Activated CD4-positive, alpha-beta T cell treated with anti-CD3 and anti-CD28 coated beads for 36 hours (primary cell): Measurements from ENCODE around the gene MED22. TPM values are rescaled to one million over a fixed set of nuclear protein-coding genes. Genes with fewer than 3 reads are reported as not detected.
A peak's percentile ranks its signal among the peaks of the same experiment; 100 is the strongest.

Experiments used
- ATAC-seq: fragments of 200-7000 bp; cut with Tn5 transposase; one replicate; pipeline ENCODE4 v1.10.0; 2021; ENCODE audit warnings: mild to moderate bottlenecking, moderate library complexity
- CTCF ChIA-PET: fragments of 350-600 bp; sonication (Branson Sonifier 250); formaldehyde crosslinking; loops from one replicate; lab custom pipeline; 2021; ENCODE audit warnings: antibody characterized with exemption; lab: Charles Lee
- POLR2A ChIA-PET: fragments of 350-600 bp; sonication (Branson Sonifier 250); formaldehyde crosslinking; loops from one replicate; lab custom pipeline; 2021; ENCODE audit warnings: antibody characterized with exemption, inconsistent platforms; lab: Charles Lee
- DNase-seq: peaks from one replicate; pipeline ENCODE4 v3.0.0-alpha.2; 2020
- H3K27ac Mint-ChIP-seq: one replicate; pipeline ENCODE4 v1.8.0; 2021; ENCODE audit warnings: mixed read lengths
- H3K27me3 Mint-ChIP-seq: one replicate; pipeline ENCODE4 v1.8.0; 2021; ENCODE audit warnings: mixed read lengths
- H3K36me3 Mint-ChIP-seq: one replicate; pipeline ENCODE4 v1.8.0; 2021; ENCODE audit warnings: low read depth, mixed read lengths
- H3K4me1 Mint-ChIP-seq: one replicate; pipeline ENCODE4 v1.8.0; 2021; ENCODE audit warnings: mixed read lengths
- H3K4me3 Mint-ChIP-seq: one replicate; pipeline ENCODE4 v1.8.0; 2021; ENCODE audit warnings: mild to moderate bottlenecking, moderate library complexity, mixed read lengths
- H3K9me3 Mint-ChIP-seq: one replicate; pipeline ENCODE4 v1.8.0; 2021; ENCODE audit warnings: low read depth, mixed read lengths
- intact Hi-C, 2 experiments: fragments of 100-400 bp; cut with DNase I in 1 of 2; cut with micrococcal nuclease in 1 of 2; formaldehyde crosslinking; loops; one replicate each; pipeline versions ENCODE4 v1.14.2 to v1.15.1; 2022 to 2024; cut with DNase I, micrococcal nuclease
- total RNA-seq, 2 experiments: library from RNA; stranded (reverse); gene quantifications; one replicate each; pipeline ENCODE4 v1.2.3, GENCODE V29; 2021

MED22 gene
- total RNA-seq, 2 experiments from 2014 or later, result 22.9 to 26.4 TPM

DNA sequence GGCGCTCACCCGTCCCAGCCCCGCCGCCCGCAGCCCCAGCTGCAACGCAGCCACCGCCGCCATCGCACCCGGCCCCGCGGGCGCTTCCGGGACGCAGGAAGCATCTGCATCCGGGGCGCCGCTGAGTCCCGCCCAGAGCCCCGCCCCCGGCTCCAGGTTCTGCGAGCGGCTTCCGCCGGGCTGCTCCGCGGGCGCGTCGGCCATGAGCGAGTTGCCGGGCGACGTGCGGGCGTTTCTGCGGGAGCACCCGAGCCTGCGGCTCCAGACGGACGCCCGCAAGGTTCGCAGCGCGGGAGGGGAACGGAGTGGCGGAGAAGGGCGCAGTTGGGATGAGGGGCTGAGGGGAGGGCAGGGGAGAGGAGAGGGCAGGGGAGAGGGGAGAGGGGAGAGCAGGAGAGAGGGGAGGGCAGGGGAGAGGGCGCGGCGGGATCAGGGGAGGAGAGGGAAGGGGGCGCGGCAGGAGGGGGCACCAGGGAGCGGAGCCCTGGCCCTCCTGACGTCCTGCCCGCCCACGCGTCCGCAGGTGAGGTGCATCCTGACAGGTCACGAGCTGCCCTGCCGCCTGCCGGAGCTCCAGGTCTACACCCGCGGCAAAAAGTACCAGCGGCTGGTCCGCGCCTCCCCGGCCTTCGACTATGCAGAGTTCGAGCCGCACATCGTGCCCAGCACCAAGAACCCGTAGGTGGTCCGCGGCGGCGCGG lies 8.6 kb upstream of the MED22 start, which contains the start of the genes SURF1 and SURF2:
SURF1 (minus strand) TSS at position 97 of the 701 bp plus-strand sequence; CDS start at position 63, 34 bp downstream.
SURF2 (plus strand) TSS at position 160 of the 701 bp plus-strand sequence; CDS start at position 203, 43 bp downstream.
- DNase-seq (peak; percentile 96), ATAC-seq (peak; percentile 84)
- intact Hi-C loops, result loop anchor here (1.0 to 10.0 kb wide), 9 partner anchors 8 to 708 kb away; partner anchors contain the start of genes MED22 (in 2 of the 2), RPL7A (in 2 of the 2), BRD3 (in 1 of the 2) and CACFD1 (in 1 of the 2)
- ChIA-PET CTCF (interaction anchor here (0.6 to 5.4 kb wide), 4 partner anchors 9 to 170 kb away, joined by 3 to 44 read pairs (median 4); partner anchors contain the start of genes MED22 and RPL7A), POLR2A (interaction anchor here (0.6 to 13.3 kb wide), 3 partner anchors 9 to 58 kb away, joined by 3 to 287 read pairs (median 12); partner anchors contain the start of genes MED22 and RPL7A)
- Mint-ChIP-seq H3K36me3 (peaks cover 40% of the 10 kb centered on the region), H3K27ac (peak within 1 kb of the TSS; percentile 85), H3K4me1 (peaks cover 52% of the 10 kb centered on the region), H3K4me3 (peak within 1 kb of the TSS; percentile 91), H3K27me3 (no peaks in the 10 kb centered on the region), H3K9me3 (no peaks in the 10 kb centered on the region)

DNA sequence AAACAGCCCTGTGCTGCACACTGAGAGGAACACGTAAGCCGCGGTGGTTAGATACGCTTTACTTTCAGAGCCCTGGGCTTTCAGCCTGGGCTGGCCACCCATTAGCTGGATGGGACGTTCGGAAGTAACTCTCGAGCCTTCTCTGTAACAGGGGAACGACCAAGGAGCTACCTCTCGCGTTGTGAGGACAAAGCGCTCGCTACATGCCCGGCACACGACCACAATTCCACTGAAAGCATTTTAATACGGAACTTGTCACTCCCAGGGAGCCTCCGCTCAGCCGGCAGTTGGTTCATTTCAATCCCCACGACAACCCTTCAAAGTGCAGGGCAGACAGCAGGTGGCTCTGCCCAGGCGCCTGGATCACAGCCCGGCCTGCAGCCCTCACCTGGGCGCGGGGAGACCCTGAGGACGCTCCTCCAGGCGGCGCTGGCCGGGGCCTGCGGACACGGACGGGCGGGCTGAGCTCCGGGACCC lies 8.0 kb upstream of the MED22 start:
- Mint-ChIP-seq H3K27ac (peak overlapping the region; percentile 85), H3K4me1 (peaks cover 48% of the 10 kb centered on the region), H3K4me3 (peak overlapping the region; percentile 91), H3K27me3 (no peaks in the 10 kb centered on the region), H3K36me3 (peaks cover 41% of the 10 kb centered on the region), H3K9me3 (no peaks in the 10 kb centered on the region)
- ATAC-seq (peak; percentile 23), DNase-seq (peak; percentile 40)
- POLR2A ChIA-PET, result interaction anchor here (0.9 to 13.3 kb wide), 2 partner anchors 8 to 15 kb away, joined by 4 to 287 read pairs; no protein-coding TSS in a partner anchor
- intact Hi-C loops, result loop anchor here (1.0 to 10.0 kb wide), 9 partner anchors 8 to 709 kb away; partner anchors contain the start of genes MED22 (in 2 of the 2), RPL7A (in 2 of the 2), BRD3 (in 1 of the 2) and CACFD1 (in 1 of the 2)
- CTCF ChIA-PET, result interaction anchor here (0.8 to 5.4 kb wide), 5 partner anchors 16 to 170 kb away, joined by 3 to 44 read pairs (median 3); no protein-coding TSS in a partner anchor

DNA sequence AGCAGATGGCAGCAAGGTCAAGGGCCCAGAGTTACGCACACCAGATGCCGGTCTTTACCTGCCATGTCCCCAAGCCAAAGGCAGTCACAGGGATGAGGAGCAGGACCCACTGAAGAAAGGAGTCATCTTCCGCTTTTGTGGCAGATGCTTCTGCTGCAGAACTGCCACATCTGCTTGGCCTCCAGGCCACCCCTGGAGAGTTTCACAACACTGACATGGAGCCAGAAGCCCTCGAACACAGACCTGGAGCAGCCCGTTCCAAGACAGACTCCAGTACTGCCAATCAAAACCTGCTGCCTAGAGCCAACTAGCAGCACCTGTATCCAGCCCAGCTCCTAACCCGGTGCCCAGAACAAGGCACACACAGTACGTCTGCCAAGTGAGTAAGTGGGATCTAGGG lies 6.8 kb upstream of the MED22 start:
- Mint-ChIP-seq H3K4me3 (peak overlapping the region; percentile 91), H3K9me3 (no peaks in the 10 kb centered on the region), H3K36me3 (peaks cover 48% of the 10 kb centered on the region), H3K4me1 (peaks cover 49% of the 10 kb centered on the region), H3K27me3 (no peaks in the 10 kb centered on the region), H3K27ac (no peak overlapping the region)
- CTCF ChIA-PET, result interaction anchor here (0.6 to 5.4 kb wide), 4 partner anchors 13 to 102 kb away, joined by 3 to 44 read pairs (median 3); no protein-coding TSS in a partner anchor
- DNase-seq (no peak), ATAC-seq (no peak)
- intact Hi-C loops, result loop anchor here in 1 of 2 experiments (5.0 to 10.0 kb wide), 2 partner anchors 48 to 710 kb away; partner anchors contain the start of gene BRD3
- POLR2A ChIA-PET, result interaction anchor here (13.3 kb wide), 1 partner anchor 16 kb away, joined by 287 read pairs; no protein-coding TSS in a partner anchor

DNA sequence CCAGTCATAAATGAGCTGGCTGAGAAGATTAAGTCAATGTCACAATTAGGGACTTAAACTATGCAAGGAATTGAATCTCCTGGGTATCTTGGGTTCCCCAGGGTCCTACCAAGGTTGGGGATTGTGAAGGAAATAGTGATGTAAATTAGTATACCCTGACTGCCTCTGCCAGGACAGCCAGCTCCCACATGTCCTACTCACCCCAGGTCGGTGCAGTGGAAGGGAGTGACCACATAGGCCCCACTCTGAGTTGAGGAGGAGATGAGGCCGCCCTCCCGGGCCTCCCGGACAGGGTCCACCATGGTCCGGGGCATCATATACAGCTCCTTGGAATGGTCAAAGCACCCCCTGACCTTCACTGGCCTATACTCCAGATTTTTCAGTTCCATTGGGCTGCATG lies 5.6 kb upstream of the MED22 start:
- Mint-ChIP-seq H3K27ac (peak overlapping the region; percentile 58), H3K9me3 (no peaks in the 10 kb centered on the region), H3K4me3 (no peak overlapping the region), H3K27me3 (no peaks in the 10 kb centered on the region), H3K36me3 (peaks cover 55% of the 10 kb centered on the region), H3K4me1 (peaks cover 49% of the 10 kb centered on the region)
- POLR2A ChIA-PET, result interaction anchor here (13.3 kb wide), 1 partner anchor 17 kb away, joined by 287 read pairs; no protein-coding TSS in a partner anchor
- no peak for ATAC-seq
- CTCF ChIA-PET, result interaction anchor here (0.7 to 5.4 kb wide), 2 partner anchors 12 to 19 kb away, joined by 3 to 44 read pairs; no protein-coding TSS in a partner anchor
- DNase-seq, result no peak
- intact Hi-C loops, result loop anchor here in 1 of 2 experiments (10.0 kb wide), 1 partner anchor 711 kb away; the partner anchor contains the start of gene BRD3

DNA sequence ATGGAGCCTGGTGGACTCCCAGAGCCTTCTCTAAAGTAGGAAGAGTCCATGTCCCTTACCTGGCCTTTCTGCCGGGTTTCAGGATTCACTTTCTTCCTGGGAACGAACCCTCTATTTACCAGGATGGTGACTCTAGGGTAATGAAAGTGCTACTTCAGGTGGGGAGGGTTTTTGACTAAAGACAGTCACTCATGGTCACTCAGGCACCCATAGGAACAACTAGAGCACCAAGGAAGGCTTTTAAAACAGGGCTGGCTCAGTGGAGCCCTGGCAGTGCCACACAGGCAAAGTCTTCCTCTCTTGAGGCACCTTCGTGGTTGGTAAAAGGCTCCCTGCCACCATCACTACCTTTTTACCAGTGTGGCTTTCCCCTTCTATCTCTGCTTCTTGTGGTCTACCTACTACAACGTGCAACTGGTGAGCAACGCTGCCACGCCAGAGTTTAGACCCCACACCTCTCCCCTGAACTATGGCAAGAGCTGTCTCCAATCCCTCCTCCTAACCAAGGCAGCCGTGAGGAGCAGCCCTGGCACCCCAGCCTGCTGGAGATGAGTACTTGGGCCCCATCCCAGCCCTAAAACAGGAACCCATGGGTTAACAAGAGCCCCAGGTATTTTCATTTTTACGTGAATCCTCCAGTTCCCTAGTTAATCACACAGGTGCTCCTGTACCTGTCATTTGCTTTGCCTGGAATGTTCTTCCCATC lies 4.9 kb upstream of the MED22 start:
- DNase-seq (no peak), ATAC-seq (no peak)
- no peak overlapping the region for H3K4me3 Mint-ChIP-seq
- intact Hi-C loops, result loop anchor here in 1 of 2 experiments (10.0 kb wide), 1 partner anchor 712 kb away; the partner anchor contains the start of gene BRD3
- no peaks in the 10 kb centered on the region for H3K9me3 Mint-ChIP-seq
- no peaks in the 10 kb centered on the region for H3K27me3 Mint-ChIP-seq
- peak overlapping the region; percentile 58 for H3K27ac Mint-ChIP-seq
- ChIA-PET CTCF (interaction anchor here (0.7 to 5.4 kb wide), 3 partner anchors 11 to 20 kb away, joined by 3 to 44 read pairs (median 27); no protein-coding TSS in a partner anchor), POLR2A (interaction anchor here (13.3 kb wide), 1 partner anchor 18 kb away, joined by 287 read pairs; no protein-coding TSS in a partner anchor)
- peaks cover 41% of the 10 kb centered on the region for H3K4me1 Mint-ChIP-seq
- H3K36me3 Mint-ChIP-seq, result peaks cover 57% of the 10 kb centered on the region

DNA sequence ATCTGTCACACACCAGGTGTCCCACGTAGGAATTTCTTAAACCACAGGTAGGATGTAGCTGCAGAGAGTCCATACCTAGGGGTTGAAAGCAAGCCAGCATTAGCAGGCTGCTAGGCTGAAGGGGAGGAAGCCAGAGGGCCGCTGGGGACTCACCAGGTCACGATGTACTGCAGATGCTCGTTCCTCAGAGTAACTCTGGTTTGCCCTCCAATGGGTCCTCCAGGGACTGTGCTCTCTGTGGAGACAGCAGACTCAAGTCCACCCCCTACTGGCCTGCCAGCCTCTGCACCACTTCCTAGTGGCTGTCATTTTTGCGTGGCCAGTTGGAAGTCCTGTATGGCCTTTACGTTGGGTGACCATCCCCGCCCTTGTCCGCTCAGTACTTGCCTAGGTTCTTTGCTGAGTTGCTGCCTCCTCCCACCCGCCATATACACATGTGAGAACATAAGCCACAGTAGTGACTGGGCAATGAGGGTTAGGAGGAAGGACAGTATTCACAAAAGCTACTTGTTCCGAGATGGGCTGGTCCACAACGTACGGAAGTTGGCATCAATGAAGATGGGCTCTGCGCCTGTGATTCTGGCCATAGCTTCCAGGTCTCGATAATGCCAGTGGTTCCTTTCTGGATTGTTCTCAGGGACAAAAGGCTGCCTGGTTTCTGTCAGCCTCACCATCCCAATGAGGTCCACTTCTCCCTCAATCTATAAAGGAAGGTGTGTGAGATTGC lies 4.1 kb upstream of the MED22 start:
- Mint-ChIP-seq H3K4me3 (no peak overlapping the region), H3K4me1 (peaks cover 35% of the 10 kb centered on the region), H3K27ac (peak overlapping the region; percentile 13), H3K9me3 (no peaks in the 10 kb centered on the region), H3K36me3 (peaks cover 56% of the 10 kb centered on the region), H3K27me3 (no peaks in the 10 kb centered on the region)
- ATAC-seq, result peak; percentile 31
- CTCF ChIA-PET, result interaction anchor here (3.2 kb wide), 1 partner anchor 21 kb away, joined by 27 read pairs; no protein-coding TSS in a partner anchor
- POLR2A ChIA-PET, result interaction anchor here (13.3 kb wide), 1 partner anchor 19 kb away, joined by 287 read pairs; no protein-coding TSS in a partner anchor
- DNase-seq, result peak; percentile 73
- intact Hi-C loops, result loop anchor here in 1 of 2 experiments (10.0 kb wide), 1 partner anchor 713 kb away; the partner anchor contains the start of gene BRD3

DNA sequence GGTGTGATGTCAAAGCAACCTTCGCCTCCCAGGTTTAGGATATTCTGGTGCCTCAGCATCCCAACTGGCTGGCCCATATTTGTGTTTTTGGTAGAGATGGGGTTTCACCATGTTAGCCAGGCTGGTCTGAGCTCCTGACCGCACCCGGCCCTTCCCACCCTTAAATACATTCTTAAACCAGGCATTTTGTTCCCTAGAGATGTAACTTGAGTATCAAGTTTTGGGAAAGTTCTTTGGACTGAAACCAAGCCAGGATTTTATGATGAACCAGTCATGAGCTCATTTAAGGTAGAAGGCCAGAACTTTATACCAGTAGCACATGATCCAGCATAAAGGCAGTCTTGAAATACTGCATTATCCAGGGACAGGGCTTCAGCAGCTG lies 3.6 kb upstream of the MED22 start:
- Mint-ChIP-seq H3K4me1 (peaks cover 39% of the 10 kb centered on the region), H3K4me3 (no peak overlapping the region), H3K27ac (no peak overlapping the region), H3K9me3 (no peaks in the 10 kb centered on the region), H3K36me3 (peaks cover 62% of the 10 kb centered on the region), H3K27me3 (no peaks in the 10 kb centered on the region)
- CTCF ChIA-PET, result interaction anchor here (1.9 to 3.2 kb wide), 2 partner anchors 12 to 22 kb away, joined by 5 to 27 read pairs; no protein-coding TSS in a partner anchor
- POLR2A ChIA-PET, result interaction anchor here (13.3 kb wide), 1 partner anchor 19 kb away, joined by 287 read pairs; no protein-coding TSS in a partner anchor
- DNase-seq, result no peak
- intact Hi-C loops, result loop anchor here in 1 of 2 experiments (10.0 kb wide), 1 partner anchor 713 kb away; the partner anchor contains the start of gene BRD3
- no peak for ATAC-seq

DNA sequence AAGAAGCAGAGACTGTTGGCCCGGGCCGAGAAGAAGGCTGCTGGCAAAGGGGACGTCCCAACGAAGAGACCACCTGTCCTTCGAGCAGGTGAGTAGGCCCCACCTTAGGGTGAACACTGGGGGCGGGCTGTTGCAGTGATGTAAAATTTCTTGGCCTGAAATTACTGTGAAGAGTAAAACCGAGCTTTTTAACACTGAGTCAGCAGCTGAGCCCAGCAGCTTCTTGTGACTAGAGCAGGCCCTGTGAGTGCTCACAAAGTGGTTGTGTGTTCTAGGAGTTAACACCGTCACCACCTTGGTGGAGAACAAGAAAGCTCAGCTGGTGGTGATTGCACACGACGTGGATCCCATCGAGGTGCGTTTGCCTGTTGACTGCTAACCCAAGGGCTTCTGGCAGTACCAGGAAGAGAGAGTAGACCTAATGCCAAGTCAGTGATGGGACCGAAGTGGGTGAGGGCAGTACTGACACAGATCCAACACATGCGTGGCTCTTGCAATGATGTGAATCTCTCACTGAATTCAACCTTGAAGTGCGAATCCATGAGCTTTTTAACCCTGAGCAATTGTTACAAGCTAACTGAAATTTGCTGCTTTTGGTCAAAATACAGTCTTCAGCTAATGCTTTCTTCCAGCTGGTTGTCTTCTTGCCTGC lies 2.2 kb upstream of the MED22 start:
- Mint-ChIP-seq H3K27me3 (no peaks in the 10 kb centered on the region), H3K36me3 (peaks cover 70% of the 10 kb centered on the region), H3K27ac (peak overlapping the region; percentile 97), H3K4me3 (peak overlapping the region; percentile 97), H3K4me1 (peaks cover 44% of the 10 kb centered on the region), H3K9me3 (no peaks in the 10 kb centered on the region)
- ChIA-PET CTCF (interaction anchor here (1.0 to 3.2 kb wide), 3 partner anchors 8 to 23 kb away, joined by 3 to 27 read pairs (median 5); no protein-coding TSS in a partner anchor), POLR2A (interaction anchor here (0.9 to 13.3 kb wide), 3 partner anchors 10 to 229 kb away, joined by 4 to 287 read pairs (median 7); partner anchors contain the start of gene RALGDS)
- ATAC-seq (peak; percentile 14), DNase-seq (peak; percentile 57)
- intact Hi-C loops, result loop anchor here (2.0 to 10.0 kb wide), 6 partner anchors 57 to 995 kb away; partner anchors contain the start of genes BRD3 (in 2 of the 2), REXO4 (in 1 of the 2), SETX (in 1 of the 2) and WDR5 (in 1 of the 2)
